ENCODE measurements around the gene C16orf87.

C16orf87 gene

DNA sequence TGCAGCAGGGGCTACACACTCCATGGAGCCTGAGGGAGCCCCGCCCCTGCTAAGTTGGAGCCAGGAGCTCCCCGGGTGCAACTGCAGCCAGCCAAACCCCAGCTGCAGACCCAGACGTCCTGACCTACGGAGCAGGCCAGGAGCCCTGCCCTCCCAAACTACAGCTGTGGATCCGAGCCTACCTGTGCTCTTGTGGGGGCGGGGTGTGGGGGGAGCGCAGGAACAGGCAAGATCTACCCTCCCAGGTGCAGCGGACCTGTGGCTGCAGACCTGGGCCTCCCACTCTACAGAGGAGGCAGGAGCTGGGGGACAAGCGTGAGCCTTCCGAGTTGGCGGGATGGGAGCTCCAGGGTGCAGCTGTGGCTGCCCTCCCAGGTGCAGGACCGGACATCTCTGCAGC is 53.2 kb downstream of the C16orf87 start:
- Histone ChIP-seq H3K18ac (ENCODE audit: low read depth in 1 of 2, low read length in 2 of 2) (no peak overlapping the region), H3K27ac (ENCODE audit: low read length, poor library complexity, severe bottlenecking) (no peak overlapping the region), H3K36me3 (ENCODE audit: control insufficient read depth in 1 of 2, insufficient read depth in 2 of 2, low read depth in 1 of 2, low read length in 2 of 2) (no peaks in the 10 kb centered on the region), H3K27me3 (ENCODE audit: control insufficient read depth in 1 of 2, insufficient read depth in 1 of 2, low read length in 2 of 2) (no peaks in the 10 kb centered on the region), H3K23ac (ENCODE audit: low read length in 2 of 2) (no peak overlapping the region), H3K9ac (ENCODE audit: low read length) (no peak overlapping the region), H2AK5ac (ENCODE audit: low read length, severe bottlenecking) (no peak overlapping the region), H2AFZ (ENCODE audit: low read depth, low read length) (no peak overlapping the region), H2BK15ac (ENCODE audit: low read depth, poor library complexity, severe bottlenecking) (no peak overlapping the region), H3K14ac (ENCODE audit: low read length in 2 of 2) (no peak overlapping the region), H2BK120ac (ENCODE audit: low read depth, low read length) (no peak overlapping the region), H2BK5ac (ENCODE audit: low read depth, low read length, poor library complexity, severe bottlenecking) (no peak overlapping the region), H3K9me3 (ENCODE audit: control insufficient read depth, low read length) (no peaks in the 10 kb centered on the region), H2BK12ac (ENCODE audit: low read length in 2 of 2) (no peak overlapping the region), H4K91ac (ENCODE audit: low read length) (no peak overlapping the region), H3K4ac (ENCODE audit: low read depth in 1 of 2, low read length in 2 of 2) (no peak overlapping the region), H3K79me1 (replicated peaks; ENCODE audit: low read length, poor library complexity, severe bottlenecking) (no peaks in the 10 kb centered on the region), H3K4me2 (ENCODE audit: low read length, poor library complexity, severe bottlenecking) (no peak overlapping the region), H4K8ac (ENCODE audit: low read length) (no peak overlapping the region), H3K4me3 (ENCODE audit: insufficient read depth in 1 of 2, low read depth in 1 of 2, low read length in 2 of 2) (no peak overlapping the region), H3K4me1 (ENCODE audit: control insufficient read depth, insufficient read depth, low read depth, low read length) (peaks cover 3% of the 10 kb centered on the region)
- no peak for DNase-seq
- 92% methylated on average over 12 of the region's 12 CpGs for WGBS

DNA sequence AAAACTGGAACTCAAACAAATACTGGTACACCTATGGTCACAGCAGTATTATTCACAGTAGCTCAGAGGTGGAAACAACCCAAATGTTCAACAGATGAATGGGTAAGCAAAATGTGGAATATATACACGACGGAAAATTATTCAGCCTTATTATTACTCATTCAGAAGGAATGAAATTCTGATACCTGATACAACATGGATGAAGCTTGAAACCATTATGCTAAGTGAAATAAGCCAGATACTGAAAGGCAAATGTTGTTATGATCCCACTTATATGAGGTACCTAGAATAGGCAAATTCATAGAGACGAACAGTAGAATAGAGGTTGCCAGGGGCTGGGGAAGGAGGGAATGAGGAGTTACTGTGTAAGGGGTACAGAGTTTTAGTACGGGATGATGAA is 55.8 kb downstream of the C16orf87 start:
- no peak overlapping the region for H3K4me3 ChIP-seq (ENCODE audit: insufficient read depth in 1 of 2, low read depth in 1 of 2, low read length in 2 of 2)
- H3K27ac ChIP-seq (ENCODE audit: low read length, poor library complexity, severe bottlenecking): no peak overlapping the region
- no peaks in the 10 kb centered on the region for H3K79me1 ChIP-seq (replicated peaks; ENCODE audit: low read length, poor library complexity, severe bottlenecking)
- H2BK15ac ChIP-seq (ENCODE audit: low read depth, poor library complexity, severe bottlenecking): no peak overlapping the region
- no peak overlapping the region for H4K91ac ChIP-seq (ENCODE audit: low read length)
- no peak overlapping the region for H3K23ac ChIP-seq (ENCODE audit: low read length in 2 of 2)
- no peak overlapping the region for H2BK12ac ChIP-seq (ENCODE audit: low read length in 2 of 2)
- no peak overlapping the region for H4K8ac ChIP-seq (ENCODE audit: low read length)
- H2BK120ac ChIP-seq (ENCODE audit: low read depth, low read length): no peak overlapping the region
- no peak overlapping the region for H3K4me2 ChIP-seq (ENCODE audit: low read length, poor library complexity, severe bottlenecking)
- no peak overlapping the region for H2AFZ ChIP-seq (ENCODE audit: low read depth, low read length)
- H2AK5ac ChIP-seq (ENCODE audit: low read length, severe bottlenecking): no peak overlapping the region
- H3K27me3 ChIP-seq (ENCODE audit: control insufficient read depth in 1 of 2, insufficient read depth in 1 of 2, low read length in 2 of 2): peaks cover 0 to 3% of the 10 kb centered on the region in 2 experiments
- no peaks in the 10 kb centered on the region for H3K9me3 ChIP-seq (ENCODE audit: control insufficient read depth, low read length)
- 87% methylated on average over 2 of the region's 4 CpGs for WGBS
- H3K9ac ChIP-seq (ENCODE audit: low read length): no peak overlapping the region
- peaks cover 3% of the 10 kb centered on the region for H3K4me1 ChIP-seq (ENCODE audit: control insufficient read depth, insufficient read depth, low read depth, low read length)
- DNase-seq: no peak
- no peak overlapping the region for H3K18ac ChIP-seq (ENCODE audit: low read depth in 1 of 2, low read length in 2 of 2)
- H3K4ac ChIP-seq (ENCODE audit: low read depth in 1 of 2, low read length in 2 of 2): no peak overlapping the region
- H3K36me3 ChIP-seq (ENCODE audit: control insufficient read depth in 1 of 2, insufficient read depth in 2 of 2, low read depth in 1 of 2, low read length in 2 of 2): no peaks in the 10 kb centered on the region
- no peak overlapping the region for H2BK5ac ChIP-seq (ENCODE audit: low read depth, low read length, poor library complexity, severe bottlenecking)
- no peak overlapping the region for H3K14ac ChIP-seq (ENCODE audit: low read length in 2 of 2)

DNA sequence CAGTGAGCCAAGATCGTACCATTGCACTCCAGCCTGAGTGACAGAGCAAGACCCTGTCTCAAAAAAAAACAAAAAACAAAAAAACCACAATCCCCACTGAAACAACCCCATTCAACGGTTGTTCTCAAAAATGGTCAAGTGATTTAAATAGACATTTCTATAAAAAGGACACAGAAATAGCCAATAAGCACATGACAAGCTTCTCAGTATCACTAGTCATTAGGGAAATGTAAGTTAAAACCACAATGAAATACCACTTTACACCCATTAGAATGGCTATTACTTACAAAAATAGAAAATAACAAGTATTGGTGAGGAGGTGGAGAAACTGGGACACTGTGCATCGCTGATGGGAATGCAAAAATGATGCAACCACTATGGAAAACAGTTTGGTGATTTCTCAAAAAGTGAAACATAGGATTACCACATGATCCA is 56.2 kb downstream of the C16orf87 start:
- H3K4me3 ChIP-seq (ENCODE audit: insufficient read depth in 1 of 2, low read depth in 1 of 2, low read length in 2 of 2): no peak overlapping the region
- no peak overlapping the region for H2BK12ac ChIP-seq (ENCODE audit: low read length in 2 of 2)
- no peak overlapping the region for H3K4ac ChIP-seq (ENCODE audit: low read depth in 1 of 2, low read length in 2 of 2)
- no peak overlapping the region for H2BK15ac ChIP-seq (ENCODE audit: low read depth, poor library complexity, severe bottlenecking)
- no peak overlapping the region for H2BK120ac ChIP-seq (ENCODE audit: low read depth, low read length)
- no peak overlapping the region for H2AFZ ChIP-seq (ENCODE audit: low read depth, low read length)
- H3K23ac ChIP-seq (ENCODE audit: low read length in 2 of 2): no peak overlapping the region
- no peak overlapping the region for H4K91ac ChIP-seq (ENCODE audit: low read length)
- no peaks in the 10 kb centered on the region for H3K9me3 ChIP-seq (ENCODE audit: control insufficient read depth, low read length)
- H3K27me3 ChIP-seq (ENCODE audit: control insufficient read depth in 1 of 2, insufficient read depth in 1 of 2, low read length in 2 of 2): peaks cover 0 to 3% of the 10 kb centered on the region in 2 experiments
- H3K36me3 ChIP-seq (ENCODE audit: control insufficient read depth in 1 of 2, insufficient read depth in 2 of 2, low read depth in 1 of 2, low read length in 2 of 2): no peaks in the 10 kb centered on the region
- no peak for DNase-seq
- H3K4me2 ChIP-seq (ENCODE audit: low read length, poor library complexity, severe bottlenecking): no peak overlapping the region
- WGBS: 82% methylated on average over 3 of the region's 3 CpGs
- H2AK5ac ChIP-seq (ENCODE audit: low read length, severe bottlenecking): no peak overlapping the region
- H3K14ac ChIP-seq (ENCODE audit: low read length in 2 of 2): no peak overlapping the region
- H3K4me1 ChIP-seq (ENCODE audit: control insufficient read depth, insufficient read depth, low read depth, low read length): peaks cover 3% of the 10 kb centered on the region
- no peak overlapping the region for H3K9ac ChIP-seq (ENCODE audit: low read length)
- no peaks in the 10 kb centered on the region for H3K79me1 ChIP-seq (replicated peaks; ENCODE audit: low read length, poor library complexity, severe bottlenecking)
- no peak overlapping the region for H4K8ac ChIP-seq (ENCODE audit: low read length)
- no peak overlapping the region for H3K27ac ChIP-seq (ENCODE audit: low read length, poor library complexity, severe bottlenecking)
- no peak overlapping the region for H3K18ac ChIP-seq (ENCODE audit: low read depth in 1 of 2, low read length in 2 of 2)
- no peak overlapping the region for H2BK5ac ChIP-seq (ENCODE audit: low read depth, low read length, poor library complexity, severe bottlenecking)

DNA sequence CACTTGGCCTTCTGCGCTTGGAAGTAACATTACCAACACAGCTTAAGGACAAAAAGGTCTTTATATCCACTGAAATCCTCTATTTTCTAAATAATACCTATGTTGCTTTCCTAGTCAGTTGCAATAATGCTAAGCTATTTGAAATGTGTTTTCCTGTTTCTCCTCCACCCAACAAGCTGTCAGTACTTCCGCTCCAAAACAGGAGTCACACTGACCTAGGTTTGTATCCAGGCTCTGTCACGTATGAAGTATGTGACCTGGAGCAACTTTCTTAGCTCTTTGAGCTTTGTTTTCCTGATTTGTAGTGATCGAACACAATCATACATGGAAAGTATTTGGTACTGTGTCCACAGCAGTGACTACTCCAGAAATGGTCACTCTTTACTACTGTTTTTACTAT is 58.5 kb downstream of the C16orf87 start:
- Histone ChIP-seq H4K91ac (ENCODE audit: low read length) (no peak overlapping the region), H2BK12ac (ENCODE audit: low read length in 2 of 2) (no peak overlapping the region), H3K36me3 (ENCODE audit: control insufficient read depth in 1 of 2, insufficient read depth in 2 of 2, low read depth in 1 of 2, low read length in 2 of 2) (no peaks in the 10 kb centered on the region), H3K4me2 (ENCODE audit: low read length, poor library complexity, severe bottlenecking) (no peak overlapping the region), H2BK5ac (ENCODE audit: low read depth, low read length, poor library complexity, severe bottlenecking) (no peak overlapping the region), H2BK120ac (ENCODE audit: low read depth, low read length) (no peak overlapping the region), H3K4me3 (ENCODE audit: insufficient read depth in 1 of 2, low read depth in 1 of 2, low read length in 2 of 2) (no peak overlapping the region), H3K9ac (ENCODE audit: low read length) (no peak overlapping the region), H3K14ac (ENCODE audit: low read length in 2 of 2) (no peak overlapping the region), H3K18ac (ENCODE audit: low read depth in 1 of 2, low read length in 2 of 2) (no peak overlapping the region), H3K4ac (ENCODE audit: low read depth in 1 of 2, low read length in 2 of 2) (no peak overlapping the region), H3K27me3 (ENCODE audit: control insufficient read depth in 1 of 2, insufficient read depth in 1 of 2, low read length in 2 of 2) (peaks cover 0 to 3% of the 10 kb centered on the region in 2 experiments), H2AFZ (ENCODE audit: low read depth, low read length) (no peak overlapping the region), H2AK5ac (ENCODE audit: low read length, severe bottlenecking) (no peak overlapping the region), H3K23ac (ENCODE audit: low read length in 2 of 2) (no peak overlapping the region), H3K9me3 (ENCODE audit: control insufficient read depth, low read length) (no peaks in the 10 kb centered on the region), H3K4me1 (ENCODE audit: control insufficient read depth, insufficient read depth, low read depth, low read length) (peaks cover 6% of the 10 kb centered on the region), H4K8ac (ENCODE audit: low read length) (no peak overlapping the region), H2BK15ac (ENCODE audit: low read depth, poor library complexity, severe bottlenecking) (no peak overlapping the region), H3K79me1 (replicated peaks; ENCODE audit: low read length, poor library complexity, severe bottlenecking) (no peaks in the 10 kb centered on the region), H3K27ac (ENCODE audit: low read length, poor library complexity, severe bottlenecking) (no peak overlapping the region)
- 96% methylated on average over 3 of the region's 4 CpGs for WGBS
- DNase-seq: no peak
